ENCODE results near the gene MRPL51.

Gene MRPL51

GRCh38 chr12:6460751-6461371 lies 32.2 kb downstream of the MRPL51 start:
- DNase-seq: no peak

GRCh38 chr12:6459004-6459337 lies 34.1 kb downstream of the MRPL51 start:
- DNase-seq: no peak

GRCh38 chr12:6458281-6459003 lies 34.6 kb downstream of the MRPL51 start:
- no peak for DNase-seq

GRCh38 chr12:6457220-6457945 lies 35.7 kb downstream of the MRPL51 start:
- no peak for DNase-seq

- DNase-seq: no peak
These were observed 40.0 kb downstream of the MRPL51 start for GRCh38 chr12:6452944-6453630.

GRCh38 chr12:6452245-6452943 lies 40.7 kb downstream of the MRPL51 start:
- DNase-seq: peak; percentile 78

- DNase-seq: peak; percentile 99
These were observed 41.5 kb downstream of the MRPL51 start, which contains the start of gene TAPBPL for GRCh38 chr12:6451348-6452244. Gene TAPBPL (plus strand): TSS chr12:6452042. CDS start chr12:6452249, 207 bp downstream.

- DNase-seq: no peak
These were observed 42.2 kb downstream of the MRPL51 start for GRCh38 chr12:6450869-6451347.

- no peak for DNase-seq
These were observed 42.8 kb downstream of the MRPL51 start for GRCh38 chr12:6450091-6450868.

GRCh38 chr12:6444704-6445688 lies 48.1 kb downstream of the MRPL51 start, which contains the start of gene CD27:
Gene CD27 (plus strand): TSS chr12:6444955. CDS start chr12:6445096, 141 bp downstream.
- no peak for DNase-seq

- DNase-seq: no peak
These were observed 49.0 kb downstream of the MRPL51 start for GRCh38 chr12:6444031-6444430.

GRCh38 chr12:6443361-6443983 lies 49.6 kb downstream of the MRPL51 start:
- DNase-seq: no peak

- DNase-seq: no peak
These were observed 50.2 kb downstream of the MRPL51 start for GRCh38 chr12:6442836-6443235.
